ENCODE measurements around the gene NDUFS2. TPM values are rescaled to one million over a fixed set of nuclear protein-coding genes. Genes with fewer than 3 reads are reported as not detected.
A peak's percentile ranks its signal among the peaks of the same experiment; 100 is the strongest.

The NDUFS2 gene
- total and polyA plus RNA-seq, 5 experiments from 2014 or later, result 78.6 to 127 (median 106) TPM

DNA sequence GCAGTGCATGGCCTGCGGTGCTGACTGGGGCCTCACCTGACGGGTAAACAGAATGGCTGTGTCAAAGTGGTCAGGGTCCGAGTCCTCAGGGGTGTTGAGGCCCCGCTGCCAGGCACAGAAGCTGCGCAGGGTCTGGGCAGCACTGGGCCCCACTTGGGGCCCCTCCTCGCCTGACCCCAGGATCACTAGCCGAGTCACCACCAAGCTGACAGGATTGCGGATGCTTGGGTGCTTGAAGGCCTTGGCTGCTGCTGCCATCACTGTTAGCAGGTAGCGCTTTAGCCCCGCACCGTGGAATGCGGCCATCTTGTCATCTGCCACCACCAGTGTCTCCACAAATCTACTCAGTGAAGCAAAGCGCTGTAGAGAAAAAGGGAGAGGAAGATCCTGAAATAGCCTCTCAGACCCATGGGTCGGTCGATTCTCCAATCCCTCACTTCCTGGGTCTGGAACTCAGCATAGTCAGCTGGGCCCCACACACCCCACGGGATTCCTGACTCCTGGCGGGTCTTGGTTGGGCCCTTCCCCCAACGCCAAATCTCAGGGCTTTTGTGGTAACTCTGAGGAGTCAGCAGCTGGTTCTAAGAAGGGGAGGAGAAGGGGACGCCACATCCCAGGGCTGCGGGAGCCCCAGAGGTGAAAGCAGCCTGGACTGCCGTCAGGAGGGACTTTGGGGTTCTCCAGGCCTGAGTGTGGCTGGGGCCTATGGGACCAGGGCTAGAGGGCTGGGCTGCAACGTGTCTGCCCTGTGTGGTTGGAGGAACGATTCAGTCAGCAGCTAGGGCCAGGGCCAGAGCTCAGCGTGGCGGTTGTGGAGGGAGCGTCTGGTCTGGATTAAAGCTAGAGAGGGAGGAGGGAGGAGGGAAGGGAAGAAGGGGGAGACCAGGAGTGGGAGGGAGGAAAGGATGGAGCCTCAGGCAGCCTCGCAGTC lies 5.4 kb upstream of the NDUFS2 start:
- POLR2A ChIA-PET, result interaction anchor here (0.6 to 3.5 kb wide), 6 partner anchors 10 to 110 kb away, joined by 4 to 25 read pairs (median 7); partner anchors contain the start of genes PPOX and TOMM40L
- Mint-ChIP-seq H3K27me3 (no peaks in the 10 kb centered on the region), H3K9me3 (no peaks in the 10 kb centered on the region), H3K27ac (peak overlapping the region in 2 of 10 donors; percentile 13 to 52), H3K4me3 (no peak overlapping the region), H3K36me3 (no peaks in the 10 kb centered on the region), H3K4me1 (peaks cover 25 to 72% (median 60%) of the 10 kb centered on the region in 4 donors)
- ATAC-seq (no peak), DNase-seq (no peak)

DNA sequence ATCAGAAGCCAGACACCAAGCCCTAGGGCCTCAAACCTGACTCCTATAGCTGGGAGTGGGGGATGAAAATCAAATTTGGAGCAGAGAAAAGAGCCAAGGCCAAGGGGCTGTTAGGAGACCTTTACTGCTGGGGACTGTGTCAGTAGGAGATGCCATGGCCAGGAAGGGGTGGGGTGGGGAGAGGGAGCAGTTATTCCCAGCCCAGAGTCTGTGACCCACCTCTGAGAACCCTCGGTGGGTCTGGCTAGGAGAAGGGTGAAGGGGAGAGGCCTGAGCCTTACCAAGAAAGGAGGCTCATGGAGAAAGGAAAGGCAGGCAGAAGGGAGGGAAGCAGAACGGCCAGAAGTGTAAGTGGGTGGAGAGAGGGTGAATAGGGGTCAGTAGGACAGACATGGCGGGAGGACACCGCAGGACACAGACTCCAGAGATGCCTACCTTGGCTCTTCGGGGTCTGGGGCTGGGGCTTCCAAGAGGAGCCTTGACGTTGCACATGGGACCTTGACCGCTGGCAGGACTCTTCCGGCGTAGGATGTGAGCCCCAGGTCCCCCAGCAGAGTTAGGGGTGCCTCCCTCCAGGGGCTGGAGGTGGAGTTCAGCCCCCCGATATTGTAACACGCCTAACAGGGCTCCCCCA lies 4.5 kb upstream of the NDUFS2 start:
- Mint-ChIP-seq H3K36me3 (no peaks in the 10 kb centered on the region), H3K4me1 (peaks cover 22 to 72% (median 55%) of the 10 kb centered on the region in 4 donors), H3K4me3 (peak overlapping the region in 1 of 10 donors; percentile 51), H3K9me3 (no peaks in the 10 kb centered on the region), H3K27me3 (no peaks in the 10 kb centered on the region), H3K27ac (peak overlapping the region in 3 of 10 donors; percentile 40 to 84 (median 43))
- POLR2A ChIA-PET, result interaction anchor here (1.9 to 3.5 kb wide), 3 partner anchors 28 to 109 kb away, joined by 6 to 11 read pairs (median 8); partner anchors contain the start of genes PPOX and TOMM40L
- ATAC-seq, result no peak
- DNase-seq, result no peak

DNA sequence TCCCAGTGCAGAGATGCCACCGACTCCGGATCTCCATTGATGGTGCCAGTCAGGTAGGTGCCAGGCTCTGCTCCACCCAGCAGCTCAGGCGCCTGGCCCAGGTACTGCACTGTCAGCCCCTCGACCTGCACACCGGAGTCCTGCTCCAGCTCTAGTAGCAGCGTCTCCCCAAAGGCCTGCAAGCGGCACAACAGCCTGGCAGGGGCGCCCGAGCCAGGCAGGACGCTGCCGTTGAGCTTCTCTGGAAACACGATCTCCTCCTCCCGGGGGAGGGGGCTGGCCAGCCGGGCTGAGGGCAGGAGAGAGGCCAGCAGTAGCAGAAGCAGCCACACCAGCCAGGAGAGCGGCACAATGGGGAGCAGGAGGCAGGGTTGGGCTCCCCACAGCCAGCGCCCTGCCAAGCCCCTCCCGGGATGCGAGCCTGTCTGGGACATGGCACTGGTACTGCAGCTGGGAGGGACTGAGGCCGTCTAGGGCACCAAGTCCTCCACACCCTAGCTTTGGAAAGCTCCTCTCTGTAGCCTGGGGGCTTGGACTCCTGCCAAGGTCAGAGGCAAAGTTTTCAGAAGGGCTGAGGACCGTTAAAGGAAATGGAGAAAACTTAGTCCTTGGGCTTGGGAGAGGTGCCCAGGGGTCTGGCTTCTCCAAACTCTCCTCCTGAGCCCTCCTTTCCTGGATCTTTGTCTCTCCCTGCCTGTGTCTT lies 3.8 kb upstream of the NDUFS2 start:
- Mint-ChIP-seq H3K9me3 (no peaks in the 10 kb centered on the region), H3K4me1 (peaks cover 21 to 72% (median 53%) of the 10 kb centered on the region in 4 donors), H3K4me3 (no peak overlapping the region), H3K27ac (peak overlapping the region in 4 of 10 donors; percentile 50 to 95 (median 69)), H3K27me3 (no peaks in the 10 kb centered on the region), H3K36me3 (no peaks in the 10 kb centered on the region)
- DNase-seq (no peak), ATAC-seq (no peak)
- POLR2A ChIA-PET, result interaction anchor here (1.9 to 6.5 kb wide), 3 partner anchors 17 to 33 kb away, joined by 8 to 90 read pairs (median 11); partner anchors contain the start of genes PPOX and TOMM40L

DNA sequence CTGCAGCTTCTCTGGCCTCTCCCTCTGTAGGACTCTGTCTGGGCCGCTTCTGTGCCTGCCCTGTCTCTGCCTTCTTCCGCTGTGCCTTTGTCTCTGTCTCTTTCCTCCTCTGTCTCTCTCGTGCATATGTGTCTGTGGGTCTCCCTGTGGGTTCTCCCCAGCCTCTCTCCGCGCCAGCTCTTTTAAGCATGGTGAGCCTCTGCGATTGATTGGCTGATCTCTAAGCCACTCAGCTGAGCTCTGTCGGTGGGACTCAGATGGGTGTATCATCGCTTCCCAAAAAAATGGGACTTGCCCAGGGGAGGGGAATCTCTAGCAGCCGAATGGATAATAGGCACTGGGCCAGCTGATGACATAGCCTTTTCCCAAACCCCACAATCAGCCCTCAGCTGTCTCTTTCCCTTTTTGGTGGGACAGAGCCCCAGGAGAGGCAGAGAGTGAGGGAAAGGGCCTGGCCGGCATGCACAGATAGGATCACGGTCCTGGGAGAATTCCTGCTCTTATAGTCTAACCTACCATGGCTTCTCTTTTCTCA lies 3.2 kb upstream of the NDUFS2 start, which contains the start of gene ADAMTS4:
Gene ADAMTS4 (minus strand): TSS at position 158 of the 535 bp plus-strand sequence. CDS start 427 bp downstream, outside the sequence.
- H3K36me3 Mint-ChIP-seq, result peaks cover 0 to 4% (median under 1%) of the 10 kb centered on the region in 3 donors
- peaks cover 23 to 76% (median 58%) of the 10 kb centered on the region in 4 donors for H3K4me1 Mint-ChIP-seq
- ATAC-seq (no peak), DNase-seq (no peak)
- peak within 1 kb of the TSS in 6 of 10 donors; percentile 3 to 97 (median 76) for H3K4me3 Mint-ChIP-seq
- H3K9me3 Mint-ChIP-seq, result no peaks in the 10 kb centered on the region
- no peaks in the 10 kb centered on the region for H3K27me3 Mint-ChIP-seq
- H3K27ac Mint-ChIP-seq, result peak within 1 kb of the TSS; percentile 24 to 99 (median 96)
- POLR2A ChIA-PET, result interaction anchor here (1.0 to 6.5 kb wide), 4 partner anchors 8 to 27 kb away, joined by 3 to 90 read pairs (median 8); partner anchors contain the start of gene TOMM40L

DNA sequence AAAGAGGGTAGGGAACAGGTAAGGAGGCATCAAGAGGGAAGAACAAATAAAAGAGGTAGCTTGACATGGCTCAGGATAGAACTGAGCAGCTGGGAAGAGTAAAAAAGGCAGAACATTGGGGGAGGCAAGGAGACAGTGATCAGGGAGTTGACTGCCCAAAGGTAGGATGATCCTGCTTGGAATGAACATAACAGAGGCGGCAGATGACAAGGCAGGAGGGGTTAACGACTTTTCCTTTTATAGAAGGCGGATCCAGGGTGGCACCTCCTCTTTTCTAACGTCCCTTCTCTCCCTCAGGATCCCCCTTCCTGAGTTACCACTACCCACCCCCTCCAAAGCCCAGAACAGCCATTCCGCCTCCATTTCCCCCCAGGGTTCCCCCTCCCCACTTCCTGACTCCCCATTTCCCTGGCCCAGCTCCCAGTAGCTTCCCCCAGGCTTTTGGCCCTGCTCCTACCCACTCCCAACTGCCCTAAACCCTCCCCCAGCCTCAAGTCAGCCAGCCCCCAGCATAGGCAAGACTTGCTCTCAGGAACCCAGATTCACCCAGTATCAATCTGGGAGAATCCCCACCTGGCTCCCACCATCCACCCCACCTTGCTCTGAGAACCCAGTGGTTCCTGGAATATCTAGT lies 2.5 kb upstream of the NDUFS2 start:
- no peak for ATAC-seq
- Mint-ChIP-seq H3K9me3 (no peaks in the 10 kb centered on the region), H3K4me3 (peak overlapping the region in 7 of 10 donors; percentile 58 to 97 (median 94)), H3K27me3 (no peaks in the 10 kb centered on the region), H3K4me1 (peaks cover 29 to 77% (median 62%) of the 10 kb centered on the region in 4 donors), H3K36me3 (peaks cover 0 to 10% (median 7%) of the 10 kb centered on the region in 3 donors), H3K27ac (peak overlapping the region; percentile 75 to 99 (median 97))
- POLR2A ChIA-PET, result interaction anchor here (0.6 to 6.5 kb wide), 5 partner anchors 8 to 26 kb away, joined by 3 to 90 read pairs (median 6); partner anchors contain the start of gene TOMM40L
- no peak for DNase-seq

DNA sequence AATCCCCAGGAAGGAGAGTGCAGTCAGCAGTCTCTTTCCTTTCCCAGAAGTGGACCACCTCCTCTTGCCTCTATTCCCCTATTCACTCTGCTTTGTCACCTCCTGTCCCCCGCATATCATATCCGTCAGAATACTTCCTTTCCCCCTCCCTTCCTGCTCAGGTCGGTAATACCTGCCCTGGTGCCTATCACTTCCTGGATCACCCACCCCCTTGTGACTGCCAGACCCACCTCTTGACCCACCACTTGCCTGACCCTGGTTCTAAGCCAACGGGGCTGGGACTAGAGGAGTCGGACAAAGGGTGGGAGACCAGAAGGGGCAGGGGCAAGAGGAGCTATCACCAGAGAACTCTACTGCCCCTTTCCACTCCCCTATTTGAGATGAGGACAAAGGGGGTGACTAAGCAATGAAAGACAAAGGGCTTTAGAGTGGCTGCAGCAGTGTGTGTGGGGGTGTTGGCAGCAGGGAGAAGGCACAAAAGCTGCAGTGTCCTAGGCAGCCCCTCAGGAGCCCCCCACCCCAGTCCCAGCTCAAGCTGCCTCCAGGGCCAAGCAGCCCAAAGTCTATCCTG lies 1.7 kb upstream of the NDUFS2 start:
- ATAC-seq (peak in 1 of 2 donors; percentile 17), DNase-seq (peak in 2 of 10 donors; percentile 30 to 34)
- POLR2A ChIA-PET, result interaction anchor here (1.0 to 7.3 kb wide), 8 partner anchors 8 to 181 kb away, joined by 3 to 231 read pairs (median 34); partner anchors contain the start of genes APOA2, B4GALT3, FCER1G and PPOX
- Mint-ChIP-seq H3K36me3 (peaks cover 0 to 19% (median 7%) of the 10 kb centered on the region in 3 donors), H3K27me3 (no peaks in the 10 kb centered on the region), H3K4me1 (peaks cover 29 to 74% (median 61%) of the 10 kb centered on the region in 4 donors), H3K27ac (peak overlapping the region; percentile 92 to 99 (median 98)), H3K9me3 (no peaks in the 10 kb centered on the region), H3K4me3 (peak overlapping the region; percentile 40 to 97 (median 92))

DNA sequence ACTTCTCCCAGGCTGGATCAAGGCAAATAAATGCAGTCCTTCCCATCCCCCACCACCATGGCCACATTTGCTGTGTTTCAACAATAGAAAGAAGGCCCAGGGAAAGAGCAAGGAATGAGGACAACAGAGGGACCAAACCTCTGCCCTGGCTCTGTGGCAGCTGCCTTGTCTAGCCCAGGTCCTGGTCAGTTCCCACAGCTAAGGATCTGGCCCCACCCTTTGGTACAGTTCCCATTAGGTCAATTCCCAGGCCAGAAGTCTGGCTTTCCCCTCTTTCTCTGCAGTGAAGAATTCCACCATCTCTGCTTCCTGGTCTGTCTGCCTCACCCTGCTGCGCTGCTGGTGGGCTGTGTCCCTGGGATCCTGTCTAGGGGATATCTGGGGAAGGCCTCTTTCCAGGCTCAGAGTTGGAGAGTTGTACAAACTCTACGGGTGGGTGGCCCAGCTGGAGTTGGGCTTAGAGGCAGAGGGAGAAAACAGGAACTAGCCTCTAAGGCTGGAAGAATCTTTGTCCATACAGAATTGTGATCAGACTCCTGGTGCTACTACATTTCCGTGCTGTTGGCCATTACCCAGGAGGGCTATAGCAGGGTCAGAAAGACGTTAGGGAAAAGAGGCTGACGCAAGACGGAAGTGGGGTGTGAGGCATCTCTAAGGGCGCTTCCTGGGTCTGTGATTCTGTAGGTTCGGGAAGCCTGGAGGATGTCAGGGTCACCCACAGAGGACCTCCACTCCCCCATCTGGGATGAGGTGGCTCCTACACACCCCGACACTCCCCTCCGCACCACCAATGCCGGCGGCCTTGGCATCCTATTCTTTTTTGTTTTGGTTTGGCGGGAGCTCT lies 953 bp upstream of the NDUFS2 start:
- H3K9me3 Mint-ChIP-seq, result no peaks in the 10 kb centered on the region
- H3K4me3 Mint-ChIP-seq, result peak overlapping the region; percentile 92 to 97 (median 94)
- no peaks in the 10 kb centered on the region for H3K27me3 Mint-ChIP-seq
- DNase-seq, result no peak
- ATAC-seq, result peak in 1 of 2 donors; percentile 1
- peak overlapping the region; percentile 95 to 99 (median 99) for H3K27ac Mint-ChIP-seq
- peaks cover 0 to 25% (median 7%) of the 10 kb centered on the region in 3 donors for H3K36me3 Mint-ChIP-seq
- peaks cover 29 to 75% (median 66%) of the 10 kb centered on the region in 4 donors for H3K4me1 Mint-ChIP-seq
- POLR2A ChIA-PET, result interaction anchor here (0.8 to 7.3 kb wide), 25 partner anchors 9 to 191 kb away, joined by 3 to 231 read pairs (median 7); partner anchors contain the start of genes APOA2, B4GALT3, FCER1G and PPOX

DNA sequence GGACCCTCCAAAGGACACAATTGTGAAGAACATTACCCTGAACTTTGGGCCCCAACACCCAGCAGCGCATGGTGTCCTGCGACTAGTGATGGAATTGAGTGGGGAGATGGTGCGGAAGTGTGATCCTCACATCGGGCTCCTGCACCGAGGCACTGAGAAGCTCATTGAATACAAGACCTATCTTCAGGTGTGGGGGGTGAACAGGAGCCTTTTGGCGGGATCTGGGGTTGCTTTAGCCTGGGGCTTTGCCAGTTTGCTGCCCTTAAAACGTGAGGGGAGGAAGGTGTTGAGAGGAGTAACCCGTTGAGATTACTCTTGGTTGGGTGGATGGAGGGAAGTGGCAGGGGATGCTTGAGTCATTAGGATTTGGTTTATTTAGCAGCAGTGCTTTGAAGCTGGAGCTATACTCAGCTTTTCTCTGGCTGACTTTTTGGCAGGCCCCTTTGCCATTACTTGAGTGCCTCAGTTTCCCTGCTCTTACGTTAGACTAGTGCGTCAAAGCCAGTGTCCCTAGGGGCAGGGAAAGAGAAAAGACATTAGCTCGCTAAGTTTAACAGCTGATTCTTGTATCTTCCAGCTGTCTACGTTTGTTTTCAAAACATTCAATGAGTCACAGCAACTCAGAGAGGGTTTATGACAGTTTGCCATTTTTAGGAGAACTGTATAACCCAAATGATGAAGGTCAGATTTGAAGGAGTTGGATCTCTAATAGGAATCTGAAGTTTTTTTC lies 4.4 kb downstream of the NDUFS2 start:
- Mint-ChIP-seq H3K36me3 (peaks cover 11 to 76% (median 11%) of the 10 kb centered on the region in 3 donors), H3K4me3 (no peak overlapping the region), H3K9me3 (no peaks in the 10 kb centered on the region), H3K27me3 (no peaks in the 10 kb centered on the region), H3K4me1 (peaks cover 27 to 71% (median 60%) of the 10 kb centered on the region in 4 donors), H3K27ac (peak overlapping the region in 7 of 10 donors; percentile 3 to 86 (median 71))
- no peak for DNase-seq
- no peak for ATAC-seq
- POLR2A ChIA-PET, result interaction anchor here (0.6 to 7.3 kb wide), 5 partner anchors 8 to 108 kb away, joined by 3 to 231 read pairs (median 6); partner anchors contain the start of genes APOA2, FCER1G, SDHC and TOMM40L

DNA sequence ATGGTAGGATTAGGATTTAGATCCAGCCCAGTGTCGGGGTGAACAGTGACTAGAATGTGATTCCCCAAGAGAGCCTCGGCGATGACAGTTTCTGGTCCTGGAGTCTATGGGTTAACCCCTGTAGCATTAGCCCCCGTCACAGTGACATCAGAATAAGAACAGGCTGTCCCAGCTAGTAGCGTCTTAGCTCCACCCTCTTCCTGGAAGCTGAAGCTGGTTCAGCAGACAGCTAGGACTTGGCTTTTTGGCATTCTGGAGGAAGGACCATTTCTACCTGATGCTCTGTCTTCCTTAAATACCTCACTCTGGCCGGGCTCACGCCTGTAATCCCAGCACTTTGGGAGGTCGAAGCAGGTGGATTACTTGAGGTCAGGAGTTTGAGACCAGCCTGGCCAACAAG lies 5.0 kb downstream of the NDUFS2 start:
- Mint-ChIP-seq H3K4me1 (peaks cover 25 to 65% (median 57%) of the 10 kb centered on the region in 4 donors), H3K9me3 (no peaks in the 10 kb centered on the region), H3K36me3 (peaks cover 11 to 82% (median 11%) of the 10 kb centered on the region in 3 donors), H3K27ac (peak overlapping the region in 3 of 10 donors; percentile 24 to 59 (median 41)), H3K27me3 (no peaks in the 10 kb centered on the region), H3K4me3 (no peak overlapping the region)
- no peak for ATAC-seq
- POLR2A ChIA-PET, result interaction anchor here (2.0 to 7.3 kb wide), 2 partner anchors 15 to 99 kb away, joined by 6 to 231 read pairs; partner anchors contain the start of genes APOA2, FCER1G and TOMM40L
- DNase-seq, result no peak
